Ectodermal cell (in vitro differentiated cells): ENCODE data around the gene CCDC185.

Experiments
- H3K27ac ChIP-seq: 2 replicates; pipeline ENCODE4 v1.7.0; 2013; ENCODE audit warnings: mild to moderate bottlenecking, low read depth, low read length; ENCODE audit not compliant: insufficient read depth, poor library complexity, severe bottlenecking
- H3K27me3 ChIP-seq: 2 replicates; pipeline ENCODE4 v1.7.0; 2013; ENCODE audit warnings: mild to moderate bottlenecking, low read length; ENCODE audit not compliant: insufficient read depth, control insufficient read depth, poor library complexity, severe bottlenecking
- H3K36me3 ChIP-seq: one replicate; pipeline ENCODE4 v1.7.0; 2013; ENCODE audit warnings: low read length; ENCODE audit not compliant: control insufficient read depth, insufficient read depth
- H3K4me1 ChIP-seq: one replicate; pipeline ENCODE4 v1.7.0; 2013; ENCODE audit warnings: low read length; ENCODE audit not compliant: control insufficient read depth, insufficient read depth
- H3K4me3 ChIP-seq: 2 replicates; pipeline ENCODE4 v1.7.0; 2013; ENCODE audit warnings: low read depth, low read length, control low read depth; ENCODE audit not compliant: insufficient read depth
- H3K9me3 ChIP-seq: 2 replicates; pipeline ENCODE4 v1.7.0; 2013; ENCODE audit warnings: mild to moderate bottlenecking, low read length, moderate library complexity; ENCODE audit not compliant: control insufficient read depth
- WGBS, 2 experiments: methylation state at CpG; one replicate each; pipeline ENCODE4 v1.1.7; 2013; ENCODE audit warnings: missing lambda C conversion rate in 2 of 2; 5-methylcytosine and 5-hydroxymethylcytosine counted together

Gene CCDC185

DNA sequence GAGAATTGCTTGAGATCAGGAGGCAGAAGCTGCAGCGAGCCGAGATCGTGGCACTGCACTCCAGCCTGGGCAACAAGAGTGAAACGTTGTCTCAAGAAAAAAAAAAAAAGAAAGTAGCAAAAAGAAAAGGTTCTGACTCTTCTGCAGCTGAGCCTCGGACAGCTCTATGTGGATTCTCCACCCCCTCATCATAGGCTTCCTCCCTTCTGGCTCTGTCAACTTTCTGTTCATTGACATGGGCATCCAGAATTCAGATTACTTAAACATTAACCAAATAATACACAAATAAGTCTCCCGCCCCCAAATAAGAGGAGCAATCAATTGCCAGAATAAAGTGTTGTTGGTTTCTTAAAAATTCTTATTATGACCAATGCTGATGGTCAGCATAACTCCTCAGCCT, 39.3 kb upstream of the CCDC185 start:
- no peak overlapping the region for H3K4me3 ChIP-seq
- H3K4me1 ChIP-seq, result peaks cover 7% of the 10 kb centered on the region
- no peaks in the 10 kb centered on the region for H3K36me3 ChIP-seq
- no peak overlapping the region for H3K27ac ChIP-seq
- no peaks in the 10 kb centered on the region for H3K9me3 ChIP-seq
- H3K27me3 ChIP-seq, result no peaks in the 10 kb centered on the region
- 78 to 85% methylated on average over 5 to 6 of the region's 6 CpGs for WGBS, 2 experiments

DNA sequence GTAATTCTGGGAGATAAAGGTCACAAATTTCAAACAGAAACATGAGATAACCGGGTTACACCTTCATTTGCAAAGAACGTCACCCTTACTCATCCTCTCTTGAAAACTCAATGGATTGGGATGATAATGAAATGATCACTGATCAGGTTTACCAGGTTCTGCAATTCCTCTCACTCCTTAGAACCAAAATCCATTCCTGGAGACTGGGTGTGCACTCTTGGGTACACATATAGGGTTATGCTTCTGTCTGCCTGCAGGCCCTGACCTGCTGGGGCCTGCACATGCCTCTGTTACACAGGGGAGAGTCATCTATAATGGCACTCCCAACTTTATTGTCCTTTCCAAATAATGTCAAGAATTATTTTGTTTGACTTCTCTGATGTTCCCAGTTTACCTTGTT, 37.5 kb upstream of the CCDC185 start:
- Histone ChIP-seq H3K9me3 (no peaks in the 10 kb centered on the region), H3K36me3 (no peaks in the 10 kb centered on the region), H3K27ac (no peak overlapping the region), H3K27me3 (peaks cover under 1% of the 10 kb centered on the region), H3K4me3 (no peak overlapping the region), H3K4me1 (peaks cover 7% of the 10 kb centered on the region)
- WGBS, 2 experiments, result 57 to 100% methylated on average over 1 to 2 of the region's 2 CpGs

DNA sequence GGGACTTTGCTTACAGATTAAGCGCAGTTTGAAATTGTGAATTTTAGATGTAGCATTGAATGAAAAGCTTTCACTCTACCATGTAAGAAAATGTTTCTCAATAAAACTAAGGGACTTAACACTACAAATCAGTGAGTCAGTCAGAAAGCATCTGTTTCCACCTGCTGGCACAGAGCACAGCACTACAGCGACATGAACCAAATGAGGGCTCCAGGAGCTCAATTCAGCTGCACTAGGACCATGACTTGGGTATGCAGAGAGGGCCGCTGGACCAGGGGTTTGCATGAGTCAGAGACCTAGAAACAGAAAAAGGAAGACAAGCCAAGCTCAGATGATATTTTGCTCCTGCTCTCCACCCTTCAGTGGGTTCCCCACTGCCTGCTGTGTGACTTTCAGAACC, 34.4 kb upstream of the CCDC185 start:
- H3K36me3 ChIP-seq, result no peaks in the 10 kb centered on the region
- no peaks in the 10 kb centered on the region for H3K9me3 ChIP-seq
- no peak overlapping the region for H3K27ac ChIP-seq
- 68 to 71% methylated on average over 3 of the region's 3 CpGs for WGBS, 2 experiments
- H3K4me1 ChIP-seq, result peaks cover 5% of the 10 kb centered on the region
- H3K4me3 ChIP-seq, result no peak overlapping the region
- peaks cover 28% of the 10 kb centered on the region for H3K27me3 ChIP-seq

DNA sequence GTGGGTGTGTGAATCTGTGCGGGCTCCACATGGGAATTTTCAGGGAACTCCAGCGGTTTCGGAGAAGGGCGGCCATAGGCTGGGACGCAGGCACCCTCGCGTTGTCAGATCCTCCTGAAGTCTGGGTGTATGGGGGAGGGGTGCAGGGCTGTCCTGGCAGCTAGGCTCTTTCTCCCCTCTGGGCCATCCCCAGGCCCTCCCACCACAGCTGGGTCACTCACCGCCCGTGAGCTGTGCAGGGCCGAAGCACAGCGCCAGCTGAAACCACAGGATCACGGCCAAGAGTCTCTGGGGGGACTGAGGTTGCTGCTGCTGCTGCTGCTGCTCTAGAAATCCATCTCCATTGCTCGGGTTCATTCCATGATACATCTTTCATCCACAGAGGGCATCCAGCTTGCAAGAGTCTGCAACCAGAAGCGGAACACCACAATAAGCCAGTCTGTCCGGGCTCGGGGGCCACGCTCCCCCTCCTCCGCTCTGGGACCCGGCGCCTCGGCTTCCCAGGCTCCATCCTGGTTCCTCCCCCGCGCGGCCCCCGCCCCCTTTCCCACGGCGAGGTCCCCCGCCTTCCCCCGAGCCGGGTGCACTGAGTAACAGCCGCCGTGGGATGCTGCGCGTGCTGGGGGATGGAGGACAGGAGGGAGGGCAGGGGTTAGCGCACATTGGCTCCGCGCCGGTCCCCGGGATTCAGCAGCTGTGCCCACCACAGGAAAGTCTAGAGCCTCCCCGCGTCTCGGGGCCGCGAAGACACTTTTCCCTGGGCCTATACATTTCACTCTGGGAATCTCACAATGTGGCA, 30.0 kb upstream of the CCDC185 start:
- Histone ChIP-seq H3K36me3 (no peaks in the 10 kb centered on the region), H3K4me3 (peak overlapping the region; percentile 48), H3K27me3 (peaks cover 52% of the 10 kb centered on the region), H3K4me1 (peaks cover 5% of the 10 kb centered on the region), H3K27ac (no peak overlapping the region), H3K9me3 (no peaks in the 10 kb centered on the region)
- WGBS, 2 experiments, result 0 to 1% methylated on average over 44 of the region's 44 CpGs

DNA sequence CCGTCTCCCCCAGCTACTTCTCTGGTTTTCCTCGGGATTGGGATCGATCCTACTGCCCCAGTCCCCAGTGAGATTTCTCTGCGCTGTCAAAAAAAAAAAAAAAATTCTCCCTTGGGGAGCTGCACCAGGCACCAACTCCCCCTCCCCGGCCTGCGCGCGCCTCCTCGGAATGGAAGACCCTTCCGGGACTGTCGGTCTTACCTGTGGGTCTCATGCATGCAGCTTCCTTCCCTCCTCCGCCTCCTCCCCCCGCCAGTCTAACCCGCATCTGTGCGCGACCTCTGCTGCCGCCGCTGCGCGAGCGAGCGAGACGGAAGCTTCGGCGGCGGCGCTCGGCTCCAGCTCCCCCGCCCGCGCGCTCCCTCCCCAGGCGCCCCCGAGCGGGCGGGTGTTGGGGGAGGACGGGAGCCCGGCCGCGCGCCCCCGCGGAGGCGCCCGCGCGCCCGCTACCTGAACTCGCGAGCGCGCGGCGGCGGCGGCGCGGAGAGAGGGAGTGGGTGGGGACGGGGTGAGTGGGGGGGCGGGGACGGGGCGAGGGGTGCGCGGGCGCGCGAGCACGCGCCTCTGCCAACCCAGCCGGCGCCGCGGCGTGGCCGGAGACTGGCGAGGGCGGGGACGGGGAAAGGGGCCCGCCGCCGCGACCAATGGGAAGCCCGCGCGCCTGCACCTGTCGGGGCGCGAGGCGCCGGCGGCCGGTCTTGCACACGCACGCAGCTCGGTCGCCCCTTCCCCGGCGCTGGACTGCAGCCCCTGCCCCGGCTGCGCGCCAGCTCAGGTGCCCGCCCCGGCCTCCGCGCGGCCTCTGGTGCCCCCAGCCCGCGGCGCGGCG, 29.1 kb upstream of the CCDC185 start, which contains the start of gene SUSD4:
Gene SUSD4 (minus strand): TSS at position 321 of the 829 bp plus-strand sequence. CDS start 751 bp downstream, outside the sequence.
- H3K4me3 ChIP-seq, result peak within 1 kb of the TSS; percentile 48
- H3K27me3 ChIP-seq, result peaks cover 52% of the 10 kb centered on the region
- no peaks in the 10 kb centered on the region for H3K36me3 ChIP-seq
- 0% methylated on average over 111 of the region's 111 CpGs for WGBS, 2 experiments
- H3K27ac ChIP-seq, result no peak within 1 kb of the TSS
- H3K4me1 ChIP-seq, result peaks cover 5% of the 10 kb centered on the region
- no peaks in the 10 kb centered on the region for H3K9me3 ChIP-seq

DNA sequence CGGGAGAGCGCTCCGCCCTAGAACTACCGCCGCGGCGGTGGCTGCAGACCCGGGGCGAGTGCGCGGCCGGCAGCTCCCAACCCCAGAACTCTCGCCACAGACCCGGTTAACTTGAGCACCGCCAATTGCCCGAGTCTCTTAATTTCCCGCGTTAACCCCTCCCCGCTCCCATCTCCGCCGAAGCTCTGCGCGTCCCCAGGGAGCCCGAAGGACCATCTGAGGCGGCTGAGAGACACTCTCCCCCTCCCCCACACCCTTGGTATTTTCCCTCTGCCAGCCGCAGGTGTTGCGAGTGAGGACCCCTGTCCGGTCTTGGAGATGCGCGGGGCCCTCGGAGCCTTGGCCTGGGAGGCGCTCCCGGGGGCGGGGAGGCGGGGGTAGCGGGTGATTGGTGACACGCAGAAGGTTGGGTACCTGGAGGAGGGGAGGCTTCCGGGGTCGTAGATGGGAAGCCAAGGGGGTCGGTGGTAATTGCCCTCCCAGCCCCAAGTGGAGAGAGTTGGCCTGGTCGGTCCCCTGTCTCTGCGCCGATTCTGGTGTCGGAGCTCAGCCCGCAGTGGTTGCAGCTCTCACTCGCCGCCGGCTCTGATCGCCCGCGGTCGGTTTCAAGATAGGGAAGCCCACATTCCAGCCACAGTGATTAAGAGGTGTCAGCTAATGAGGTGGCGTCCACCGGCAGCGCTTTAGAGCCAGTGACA, 28.4 kb upstream of the CCDC185 start:
- H3K4me1 ChIP-seq, result peaks cover 5% of the 10 kb centered on the region
- peaks cover 52% of the 10 kb centered on the region for H3K27me3 ChIP-seq
- no peak overlapping the region for H3K27ac ChIP-seq
- H3K9me3 ChIP-seq, result no peaks in the 10 kb centered on the region
- H3K36me3 ChIP-seq, result no peaks in the 10 kb centered on the region
- peak overlapping the region; percentile 48 for H3K4me3 ChIP-seq
- WGBS, 2 experiments, result 1% methylated on average over 55 of the region's 55 CpGs

DNA sequence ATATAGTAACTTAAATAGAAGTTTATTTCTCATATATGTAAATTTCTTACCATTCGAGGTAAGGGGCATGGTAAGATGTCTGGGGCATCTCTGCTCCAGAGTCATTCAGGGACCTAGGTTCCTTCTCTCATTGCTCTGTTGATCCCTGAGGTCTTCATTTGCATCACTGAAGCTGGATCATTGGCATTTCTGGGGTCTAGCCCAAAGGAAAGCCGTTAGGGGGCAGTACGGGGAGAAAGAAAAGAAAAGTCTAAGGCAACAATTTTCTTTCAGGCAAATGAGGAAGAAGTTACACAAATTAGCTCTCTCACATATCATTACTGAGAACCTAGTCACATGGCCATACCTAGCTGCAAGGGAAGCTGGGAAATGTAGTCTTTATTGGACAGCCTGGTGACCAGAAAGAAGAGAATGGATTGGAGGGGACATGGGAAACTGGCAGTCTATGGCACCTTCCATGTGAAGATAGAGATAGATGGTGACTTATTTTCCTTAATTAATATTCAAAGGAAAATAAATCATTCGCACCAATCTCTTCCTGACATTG, 19.1 kb upstream of the CCDC185 start:
- H3K36me3 ChIP-seq, result no peaks in the 10 kb centered on the region
- H3K4me1 ChIP-seq, result no peaks in the 10 kb centered on the region
- no peak overlapping the region for H3K27ac ChIP-seq
- 79 to 83% methylated on average over 4 of the region's 4 CpGs for WGBS, 2 experiments
- no peaks in the 10 kb centered on the region for H3K27me3 ChIP-seq
- H3K9me3 ChIP-seq, result peaks cover 4% of the 10 kb centered on the region
- no peak overlapping the region for H3K4me3 ChIP-seq

DNA sequence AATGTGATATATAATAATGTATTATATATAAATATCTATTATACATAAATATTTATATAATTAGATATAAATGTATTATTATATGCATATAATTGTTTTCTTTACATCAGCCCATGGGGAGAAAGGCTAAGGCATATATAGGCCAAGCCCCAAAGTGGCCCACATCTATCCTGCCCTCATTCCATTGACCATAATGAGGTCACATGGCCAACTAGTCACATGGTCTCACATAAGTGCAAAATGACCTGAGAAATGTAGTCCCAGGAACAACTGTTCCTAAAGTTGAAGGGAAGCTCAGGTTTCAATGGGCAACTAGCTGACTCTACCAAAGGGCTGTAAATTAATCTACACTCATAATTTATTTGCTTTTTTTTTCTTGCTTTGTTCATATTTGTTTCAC, 14.5 kb upstream of the CCDC185 start:
- H3K9me3 ChIP-seq, result peaks cover 4% of the 10 kb centered on the region
- H3K4me1 ChIP-seq, result no peaks in the 10 kb centered on the region
- no peaks in the 10 kb centered on the region for H3K27me3 ChIP-seq
- H3K27ac ChIP-seq, result no peak overlapping the region
- no peaks in the 10 kb centered on the region for H3K36me3 ChIP-seq
- H3K4me3 ChIP-seq, result no peak overlapping the region

DNA sequence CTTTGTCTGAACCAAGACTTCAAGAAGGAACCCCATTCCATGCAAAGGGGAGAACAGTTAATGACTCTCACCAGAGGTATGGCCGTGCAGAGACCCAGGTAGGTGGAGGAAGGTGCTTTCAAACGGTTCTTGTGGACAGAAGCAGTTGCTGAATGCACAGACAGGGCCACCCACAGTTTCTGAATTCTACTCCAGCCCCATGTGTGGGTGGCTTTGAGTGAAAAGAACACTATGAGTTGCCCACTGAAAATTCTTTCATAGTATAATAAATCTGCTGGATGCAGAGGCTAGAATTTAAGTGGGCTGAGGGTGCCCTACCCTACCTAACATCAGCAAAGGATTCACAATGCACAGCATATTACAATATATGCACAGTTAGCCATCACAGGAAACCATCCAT, 7.2 kb upstream of the CCDC185 start:
- H3K4me3 ChIP-seq, result no peak overlapping the region
- H3K9me3 ChIP-seq, result no peaks in the 10 kb centered on the region
- 89 to 93% methylated on average over 2 of the region's 2 CpGs for WGBS, 2 experiments
- H3K27me3 ChIP-seq, result no peaks in the 10 kb centered on the region
- no peak overlapping the region for H3K27ac ChIP-seq
- H3K36me3 ChIP-seq, result no peaks in the 10 kb centered on the region
- H3K4me1 ChIP-seq, result no peaks in the 10 kb centered on the region

DNA sequence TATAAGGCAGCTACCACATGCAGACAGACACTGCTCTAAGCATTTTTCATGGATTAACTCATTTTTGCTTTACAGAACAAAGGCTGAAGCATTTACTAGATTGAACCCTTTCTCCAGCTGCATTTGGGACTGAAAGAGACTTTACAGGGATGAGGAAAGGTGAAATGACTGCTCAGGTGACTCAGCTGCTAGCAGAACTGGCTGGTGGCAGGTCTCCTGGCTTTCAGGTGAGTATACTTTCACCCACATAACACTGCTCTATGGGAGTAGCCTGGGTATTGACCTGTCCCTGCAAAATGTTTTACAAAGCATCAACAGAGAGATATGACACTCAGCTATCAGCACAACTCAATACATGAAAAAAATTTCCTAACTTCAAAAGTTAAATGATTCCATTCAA, 2.6 kb upstream of the CCDC185 start:
- no peaks in the 10 kb centered on the region for H3K9me3 ChIP-seq
- H3K4me1 ChIP-seq, result no peaks in the 10 kb centered on the region
- no peaks in the 10 kb centered on the region for H3K36me3 ChIP-seq
- H3K27me3 ChIP-seq, result peaks cover 7% of the 10 kb centered on the region
- no peak overlapping the region for H3K27ac ChIP-seq
- H3K4me3 ChIP-seq, result no peak overlapping the region
